HT-29 (cell line): ENCODE measurements around the gene DDX10. TPM values are rescaled to one million over a fixed set of nuclear protein-coding genes. Genes with fewer than 3 reads are reported as not detected.

Source experiments
- DNase-seq: peaks from one replicate; pipeline ENCODE4 v3.0.0-alpha.2; 2015; ENCODE audit warnings: low spot score
- total RNA-seq: library from RNA; depleted of rRNA; stranded (reverse); fragments of >200 nt; shearing (Covaris generic); gene quantifications from 2 replicates; pipeline ENCODE4 v1.2.3, GENCODE V29; 2014; rRNA removed

Gene DDX10
- total RNA-seq, 1 experiment from 2014 or later, result 42.3 TPM

GRCh38 chr11:108975641-108976071 is 310.8 kb downstream of the DDX10 start:
- no peak for DNase-seq

- no peak for DNase-seq
Measured at GRCh38 chr11:108983636-108984420, 319.0 kb downstream of the DDX10 start.

GRCh38 chr11:108984523-108984922 is 319.7 kb downstream of the DDX10 start:
- no peak for DNase-seq

GRCh38 chr11:108985236-108985944 is 320.5 kb downstream of the DDX10 start:
- DNase-seq, result no peak

GRCh38 chr11:108985945-108986279 is 321.0 kb downstream of the DDX10 start:
- no peak for DNase-seq

Other genes starting within 250 kb of the DDX10 start
- gene C11orf65, start 197.5 kb upstream of the DDX10 start, total RNA-seq, result 0.64 TPM in 1 of 2 replicates, not detected in the other
- 6.8 and 7.8 TPM in 2 replicates for gene POGLUT3, start 166.7 kb upstream of the DDX10 start, total RNA-seq
- gene EXPH5, start 71.3 kb upstream of the DDX10 start, total RNA-seq, result 9.8 and 10.6 TPM in 2 replicates